ENCODE measurements around the gene HYI.
"Not testable (repeated sequence)": the region's sequence is repeated elsewhere in the genome, so short reads cannot be mapped to it uniquely, and the experiment has no call there.

Gene HYI

GRCh38 chr1:43464681-43465504 lies 11.2 kb upstream of the HYI start:
- FAIRE-seq, result no peak

- FAIRE-seq, result no peak
Measured at GRCh38 chr1:43463479-43463878, 9.7 kb upstream of the HYI start.

DNA sequence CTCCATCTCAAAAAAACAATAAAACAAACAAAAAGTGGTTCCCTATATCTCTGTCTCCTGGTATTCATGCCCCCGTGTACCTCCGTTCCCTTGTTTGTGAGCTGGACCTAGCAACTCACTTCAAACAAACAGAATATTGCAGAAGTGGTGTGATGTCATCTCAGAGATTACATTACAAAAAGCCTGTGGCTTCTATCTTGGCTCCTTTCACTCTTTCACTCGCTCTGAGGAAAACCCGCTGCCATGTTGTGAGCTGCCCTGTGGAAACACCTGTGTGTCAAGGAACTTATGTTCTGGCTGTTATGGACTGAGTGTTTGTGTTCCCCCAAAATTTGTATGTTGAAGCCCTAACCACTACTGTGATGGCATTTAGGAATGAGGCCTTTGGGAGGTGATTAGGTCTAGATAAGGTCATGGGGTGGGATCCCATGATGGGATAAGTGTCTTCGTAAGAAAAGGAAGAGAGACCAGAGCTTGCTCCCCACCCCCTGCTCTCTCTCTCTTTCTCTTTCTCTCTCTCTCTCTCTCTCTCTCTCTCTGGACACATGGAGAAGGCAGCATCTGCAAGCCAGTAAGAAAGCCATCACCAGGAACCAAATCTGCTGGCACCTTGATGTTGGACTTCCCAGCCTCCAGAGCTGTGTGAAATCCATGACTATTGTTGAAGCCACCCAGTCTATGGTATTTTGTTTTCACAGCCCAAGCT lies 7.4 kb upstream of the HYI start:
- no peak for FAIRE-seq

DNA sequence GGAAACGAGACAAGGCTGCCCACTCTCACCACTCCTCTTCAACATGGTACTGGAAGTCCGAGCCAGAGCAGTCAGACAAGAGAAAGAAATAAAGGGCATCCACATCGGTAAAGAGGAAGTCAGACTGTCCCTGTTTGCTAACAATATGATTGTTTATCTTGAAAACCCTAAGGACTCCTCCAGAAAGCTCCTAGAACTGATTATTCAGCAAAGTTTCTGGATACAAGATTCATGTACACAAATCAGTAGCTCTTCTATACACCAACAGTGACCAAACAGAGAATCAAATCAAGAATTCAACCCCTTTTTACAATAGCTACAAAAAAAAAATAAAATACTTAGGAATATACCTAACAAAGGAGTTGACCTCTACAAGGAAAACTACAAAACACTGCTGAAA lies 4.6 kb upstream of the HYI start:
- not testable (repeated sequence) for FAIRE-seq

GRCh38 chr1:43455213-43455889 lies 1.6 kb upstream of the HYI start:
- FAIRE-seq, result no peak

- no peak for FAIRE-seq
Measured at GRCh38 chr1:43454270-43455011, 710 bp upstream of the HYI start.

DNA sequence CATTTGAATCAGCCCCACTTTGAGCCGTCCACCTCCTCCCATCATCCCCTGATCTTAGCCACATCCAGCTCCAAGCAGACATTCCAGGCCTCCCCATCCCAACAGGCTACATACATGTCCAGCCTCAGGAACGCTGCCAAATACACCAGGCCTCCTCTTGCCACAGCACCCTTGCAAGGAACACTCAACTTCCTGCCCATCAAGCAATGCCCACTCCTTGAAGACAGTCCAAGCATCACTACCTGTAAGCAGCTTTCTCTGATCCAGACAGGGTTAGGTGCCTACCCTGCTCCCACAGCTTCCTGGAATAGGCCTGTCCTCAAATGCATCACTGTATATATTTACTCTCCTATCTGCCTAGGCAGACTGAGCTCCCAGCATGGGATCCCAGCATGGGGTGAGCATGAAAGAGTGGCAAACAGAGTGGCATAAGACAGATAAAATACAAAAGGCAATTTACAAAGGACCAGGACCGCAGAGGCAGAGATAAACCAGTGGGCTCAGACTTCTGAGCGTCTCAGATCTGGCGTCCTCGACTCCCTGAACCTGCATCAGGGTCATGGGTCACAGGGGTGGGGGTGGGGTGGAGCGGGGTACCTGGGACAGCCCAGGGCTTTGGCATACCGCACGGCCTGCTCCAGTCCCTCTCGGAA lies 816 bp downstream of the HYI start:
- FAIRE-seq, result no peak

- no peak for FAIRE-seq
Measured at GRCh38 chr1:43451701-43452532, 1.8 kb downstream of the HYI start.

GRCh38 chr1:43451157-43451591 lies 2.6 kb downstream of the HYI start:
- no peak for FAIRE-seq

- FAIRE-seq, result no peak
Measured at GRCh38 chr1:43450251-43450941, 3.3 kb downstream of the HYI start.

DNA sequence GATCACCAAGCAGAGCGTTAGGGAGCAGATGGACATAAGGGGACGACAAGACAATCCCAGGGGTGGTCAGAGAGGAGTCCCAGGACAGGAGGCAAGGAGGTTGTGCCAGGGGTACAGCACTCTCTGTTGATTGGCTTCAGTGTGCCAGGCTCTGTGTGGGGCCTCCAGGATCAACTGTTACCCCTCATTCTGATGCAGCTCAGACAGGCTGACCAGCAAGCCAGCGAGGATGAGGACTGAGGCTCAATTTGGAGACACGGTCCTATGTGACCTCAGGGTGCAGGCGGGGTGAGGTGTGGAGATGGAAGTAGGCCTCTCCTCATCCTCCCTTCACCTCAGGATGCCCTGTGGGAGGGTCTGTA lies 4.0 kb downstream of the HYI start:
- no peak for FAIRE-seq

DNA sequence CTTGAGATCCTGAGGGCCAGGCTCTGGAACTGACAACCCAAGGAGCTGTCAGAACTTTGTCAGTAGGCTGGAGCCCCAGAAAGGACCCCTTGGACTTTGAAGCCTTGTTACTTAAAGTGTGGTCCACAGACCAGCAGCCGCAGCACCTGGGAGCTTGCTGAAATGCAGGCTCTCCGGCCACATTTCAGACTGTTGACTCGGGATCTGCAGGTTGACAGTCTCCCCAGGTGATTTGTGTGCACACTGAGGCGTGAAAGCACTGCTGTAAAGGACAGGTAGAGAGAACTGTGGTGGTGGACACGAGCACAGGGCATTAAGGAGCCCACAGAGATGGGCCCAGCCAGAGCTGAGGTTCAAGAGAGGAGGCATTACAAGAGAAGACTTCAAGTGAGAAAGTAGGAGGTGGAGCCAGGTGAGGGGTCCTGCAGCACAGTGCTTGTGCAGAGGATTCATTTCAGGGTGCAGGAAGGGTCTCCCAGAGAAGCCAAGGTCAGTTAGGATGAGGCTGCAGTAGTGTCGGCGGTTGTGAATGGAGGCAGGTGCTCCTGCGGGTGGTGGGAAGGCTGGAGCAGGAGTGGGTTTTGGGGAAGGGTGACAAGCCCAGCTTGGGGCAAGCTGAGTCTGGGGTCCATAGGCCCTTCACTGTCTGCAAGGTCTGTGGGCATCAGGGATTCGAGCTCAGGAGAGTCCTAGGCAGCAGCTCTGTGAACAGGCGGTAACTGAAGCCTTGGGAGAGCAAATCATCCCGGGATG lies 4.6 kb downstream of the HYI start:
- FAIRE-seq, result no peak

DNA sequence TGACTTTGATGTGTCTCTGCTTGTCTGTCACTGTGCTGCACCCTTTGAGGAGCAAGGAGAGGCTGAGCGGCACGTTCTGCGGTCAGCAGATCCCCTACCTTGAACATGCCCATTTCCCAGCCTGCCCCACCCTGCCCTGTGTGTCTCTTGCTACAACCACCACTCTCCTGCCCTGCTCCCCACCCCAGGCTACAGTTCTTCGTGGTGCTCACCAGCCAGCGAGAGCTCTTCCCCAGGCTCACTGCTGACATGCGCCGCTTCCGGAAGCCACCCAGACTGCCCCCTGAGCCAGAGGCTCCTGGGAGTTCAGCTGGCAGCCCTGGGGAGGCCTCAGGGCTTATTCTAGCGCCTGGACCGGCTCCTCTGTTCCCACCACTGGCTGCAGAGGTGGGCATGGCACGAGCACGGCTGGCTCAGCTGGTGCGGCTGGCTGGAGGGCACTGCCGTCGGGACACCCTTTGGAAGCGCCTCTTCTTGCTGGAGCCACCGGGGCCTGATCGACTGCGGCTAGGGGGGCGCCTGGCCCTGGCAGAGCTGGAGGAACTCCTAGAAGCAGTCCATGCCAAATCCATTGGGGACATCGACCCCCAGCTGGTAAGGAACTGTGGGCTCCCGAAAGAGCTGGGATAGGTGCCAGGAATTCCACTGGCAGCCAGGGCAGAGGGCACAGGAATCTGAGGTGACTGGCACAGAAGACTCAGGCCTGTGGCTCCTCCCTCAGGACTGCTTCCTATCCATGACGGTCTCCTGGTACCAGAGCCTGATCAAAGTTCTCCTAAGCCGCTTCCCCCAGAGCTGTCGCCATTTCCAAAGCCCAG lies 5.6 kb downstream of the HYI start:
- no peak for FAIRE-seq

- FAIRE-seq, result no peak
Measured at GRCh38 chr1:43446881-43447835, 6.6 kb downstream of the HYI start.

DNA sequence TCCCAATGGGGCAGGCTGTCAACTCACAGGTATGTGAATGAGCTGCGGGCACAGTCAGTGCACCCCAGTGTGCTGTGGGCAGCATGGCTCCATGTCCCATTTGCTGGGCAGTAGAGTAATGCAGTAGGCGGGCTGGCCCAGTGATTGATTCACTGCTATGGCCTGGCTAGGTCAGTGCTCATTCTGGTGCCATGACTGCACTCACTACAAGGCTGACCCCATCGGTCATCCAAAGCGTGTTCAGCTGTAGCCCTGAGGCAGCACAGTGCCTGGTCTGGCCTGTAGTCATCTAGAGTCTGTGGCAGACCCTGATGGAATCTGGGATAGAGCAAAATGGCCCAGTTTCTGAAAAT lies 7.4 kb downstream of the HYI start:
- FAIRE-seq, result no peak

DNA sequence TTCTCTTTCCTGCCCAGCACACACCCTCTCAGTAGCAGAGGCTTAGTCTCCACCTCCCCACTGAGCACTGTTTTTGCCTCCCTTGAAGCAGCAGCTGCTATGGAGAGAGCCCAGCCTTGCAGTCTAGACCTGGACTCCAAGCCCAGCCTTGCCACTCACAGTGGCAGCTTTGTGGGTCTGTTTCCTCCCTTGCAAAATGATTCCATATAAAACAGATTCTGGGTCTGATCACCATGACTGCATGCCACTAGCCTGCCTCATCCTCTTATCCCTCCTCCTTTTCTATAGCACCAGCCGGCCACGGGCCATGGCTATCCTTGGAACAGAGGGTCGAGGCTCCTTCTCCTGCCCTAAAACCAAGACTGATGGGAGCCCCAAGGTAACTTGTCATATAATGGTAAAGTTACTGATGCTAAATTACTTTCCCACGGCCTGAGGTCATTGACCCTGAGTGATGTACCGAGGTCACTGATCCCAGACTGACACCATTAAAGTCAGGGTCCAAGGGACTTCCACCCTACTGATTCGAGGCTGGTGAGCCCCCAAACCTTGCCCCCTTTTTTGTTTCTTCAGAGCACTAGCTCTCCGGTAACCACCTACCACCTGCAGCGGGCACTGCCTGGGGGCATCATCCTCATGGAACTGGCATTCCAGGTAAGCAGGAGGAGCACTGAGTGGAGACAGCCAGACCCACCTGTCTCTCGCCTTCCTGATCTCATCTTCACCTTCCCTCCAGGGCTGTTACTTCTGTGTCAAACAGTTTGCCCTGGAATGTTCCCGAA lies 7.9 kb downstream of the HYI start:
- no peak for FAIRE-seq

GRCh38 chr1:43444836-43445235 lies 8.9 kb downstream of the HYI start:
- no peak for FAIRE-seq
